Measurements from ENCODE around the gene KIN.

KIN gene

DNA sequence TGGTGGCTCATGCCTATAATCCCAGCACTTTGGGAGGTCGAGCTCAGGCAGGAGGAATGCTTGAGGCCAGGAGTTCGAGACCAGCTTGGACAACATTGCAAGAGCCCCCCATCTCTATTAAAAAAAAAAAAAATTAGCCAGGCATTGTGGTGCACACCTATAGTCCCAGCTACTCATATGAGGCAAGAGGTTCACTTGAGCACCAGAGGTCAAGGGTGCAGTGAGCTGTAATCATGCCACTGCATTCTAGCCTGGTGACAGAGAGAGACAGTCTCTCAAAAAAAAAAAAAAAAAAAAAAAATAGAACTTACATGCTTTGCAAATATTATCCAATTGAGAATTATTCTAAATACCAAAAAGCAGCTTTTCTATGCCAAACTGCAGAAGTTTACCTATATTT lies 11.0 kb downstream of the KIN start:
- ATAC-seq (ENCODE audit: insufficient read depth, low read depth) (no peak), DNase-seq (no peak)
- TF ChIP-seq EZH2 (IDR thresholded peaks at IDR 0.05; ENCODE audit: borderline replicate concordance, low read depth, low read length, severe bottlenecking), result no peak
- TF ChIP-seq, protein P1, sequence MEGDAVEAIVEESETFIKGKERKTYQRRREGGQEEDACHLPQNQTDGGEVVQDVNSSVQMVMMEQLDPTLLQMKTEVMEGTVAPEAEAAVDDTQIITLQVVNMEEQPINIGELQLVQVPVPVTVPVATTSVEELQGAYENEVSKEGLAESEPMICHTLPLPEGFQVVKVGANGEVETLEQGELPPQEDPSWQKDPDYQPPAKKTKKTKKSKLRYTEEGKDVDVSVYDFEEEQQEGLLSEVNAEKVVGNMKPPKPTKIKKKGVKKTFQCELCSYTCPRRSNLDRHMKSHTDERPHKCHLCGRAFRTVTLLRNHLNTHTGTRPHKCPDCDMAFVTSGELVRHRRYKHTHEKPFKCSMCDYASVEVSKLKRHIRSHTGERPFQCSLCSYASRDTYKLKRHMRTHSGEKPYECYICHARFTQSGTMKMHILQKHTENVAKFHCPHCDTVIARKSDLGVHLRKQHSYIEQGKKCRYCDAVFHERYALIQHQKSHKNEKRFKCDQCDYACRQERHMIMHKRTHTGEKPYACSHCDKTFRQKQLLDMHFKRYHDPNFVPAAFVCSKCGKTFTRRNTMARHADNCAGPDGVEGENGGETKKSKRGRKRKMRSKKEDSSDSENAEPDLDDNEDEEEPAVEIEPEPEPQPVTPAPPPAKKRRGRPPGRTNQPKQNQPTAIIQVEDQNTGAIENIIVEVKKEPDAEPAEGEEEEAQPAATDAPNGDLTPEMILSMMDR (IDR thresholded peaks at IDR 0.05; ENCODE audit: borderline replicate concordance, extremely low read depth, low read length, poor library complexity, severe bottlenecking), result no peak
- H3K4me1 ChIP-seq (ENCODE audit: insufficient read depth, low read length), result no peaks in the 10 kb centered on the region
- no peaks in the 10 kb centered on the region for H3K27me3 ChIP-seq (ENCODE audit: insufficient read depth, low read length, poor library complexity)
- no peak overlapping the region for H2AFZ ChIP-seq (ENCODE audit: low read depth, low read length)
- peaks cover 62% of the 10 kb centered on the region for H3K36me3 ChIP-seq (ENCODE audit: insufficient read depth, low read length)
- no peak overlapping the region for H3K4me2 ChIP-seq (ENCODE audit: insufficient read depth, low read length)
- no peak overlapping the region for H3K4me3 ChIP-seq (ENCODE audit: low read depth in 1 of 2, low read length in 2 of 2)
- peaks cover 10% of the 10 kb centered on the region for H3K79me2 ChIP-seq (ENCODE audit: insufficient read depth, low read length)
- H4K20me1 ChIP-seq (ENCODE audit: insufficient read depth, low read length), result no peaks in the 10 kb centered on the region; the same call in 1 of the 2 replicates
- H3K27ac ChIP-seq (ENCODE audit: low read length), result no peak overlapping the region
- H3K9ac ChIP-seq (ENCODE audit: low read depth, low read length), result no peak overlapping the region
- no peaks in the 10 kb centered on the region for H3K9me3 ChIP-seq (ENCODE audit: insufficient read depth, low read length, severe bottlenecking)

DNA sequence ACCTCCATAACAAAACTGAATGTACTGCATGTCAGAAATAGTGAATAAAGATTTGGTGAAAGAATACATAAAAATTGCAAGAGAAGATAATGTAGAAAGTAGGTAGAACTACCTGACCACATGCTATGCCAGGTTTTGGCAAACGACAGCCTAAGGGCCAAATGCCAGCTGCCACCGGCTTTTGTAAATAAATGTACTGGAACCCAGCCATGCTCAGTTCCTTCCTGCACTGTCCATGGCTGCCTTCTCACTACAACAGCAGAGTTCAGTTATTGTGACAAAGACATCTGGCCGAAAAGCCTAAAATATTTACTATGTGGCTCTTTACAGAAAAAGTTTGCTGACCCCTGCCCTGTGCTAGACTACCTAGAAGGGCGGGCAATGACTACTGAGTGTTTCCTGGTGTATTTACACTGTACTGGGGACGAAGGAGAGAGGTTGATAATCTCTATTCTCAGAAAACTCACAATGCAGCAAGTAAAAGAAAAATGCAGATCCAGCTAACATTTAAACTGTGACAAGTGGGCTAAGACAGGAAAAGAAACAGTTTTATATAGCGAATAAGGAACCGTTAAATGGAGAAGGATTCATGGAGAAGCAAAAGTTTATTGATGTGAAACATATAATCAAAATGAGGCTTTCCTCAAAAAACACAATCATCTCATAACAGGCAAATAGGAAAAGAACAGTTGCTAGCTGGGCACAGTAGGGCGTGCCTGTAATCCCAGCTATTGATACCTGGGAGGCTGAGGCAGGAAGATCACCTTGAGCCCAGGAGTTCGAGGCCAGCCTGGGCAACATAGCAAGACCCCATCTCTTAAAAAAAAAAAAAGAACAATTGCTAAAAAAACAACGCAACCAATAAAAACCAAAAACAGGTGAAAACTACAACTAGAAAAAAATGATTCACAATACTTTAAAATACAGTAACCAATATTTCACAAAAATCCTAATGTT lies 13.7 kb downstream of the KIN start:
- no peak overlapping the region for H3K4me2 ChIP-seq (ENCODE audit: insufficient read depth, low read length)
- H3K36me3 ChIP-seq (ENCODE audit: insufficient read depth, low read length), result peaks cover 64% of the 10 kb centered on the region
- H3K27ac ChIP-seq (ENCODE audit: low read length), result no peak overlapping the region
- no peaks in the 10 kb centered on the region for H3K4me1 ChIP-seq (ENCODE audit: insufficient read depth, low read length)
- H3K79me2 ChIP-seq (ENCODE audit: insufficient read depth, low read length), result no peaks in the 10 kb centered on the region
- TF ChIP-seq EZH2 (IDR thresholded peaks at IDR 0.05; ENCODE audit: borderline replicate concordance, low read depth, low read length, severe bottlenecking), result no peak
- TF ChIP-seq, protein P1 (IDR thresholded peaks at IDR 0.05; ENCODE audit: borderline replicate concordance, extremely low read depth, low read length, poor library complexity, severe bottlenecking), result no peak
- no peaks in the 10 kb centered on the region; the same call in 1 of the 2 replicates for H4K20me1 ChIP-seq (ENCODE audit: insufficient read depth, low read length)
- ATAC-seq (ENCODE audit: insufficient read depth, low read depth) (no peak), DNase-seq (no peak)
- no peaks in the 10 kb centered on the region for H3K27me3 ChIP-seq (ENCODE audit: insufficient read depth, low read length, poor library complexity)
- no peaks in the 10 kb centered on the region for H3K9me3 ChIP-seq (ENCODE audit: insufficient read depth, low read length, severe bottlenecking)
- H3K4me3 ChIP-seq (ENCODE audit: low read depth in 1 of 2, low read length in 2 of 2), result no peak overlapping the region
- H2AFZ ChIP-seq (ENCODE audit: low read depth, low read length), result no peak overlapping the region
- no peak overlapping the region for H3K9ac ChIP-seq (ENCODE audit: low read depth, low read length)

DNA sequence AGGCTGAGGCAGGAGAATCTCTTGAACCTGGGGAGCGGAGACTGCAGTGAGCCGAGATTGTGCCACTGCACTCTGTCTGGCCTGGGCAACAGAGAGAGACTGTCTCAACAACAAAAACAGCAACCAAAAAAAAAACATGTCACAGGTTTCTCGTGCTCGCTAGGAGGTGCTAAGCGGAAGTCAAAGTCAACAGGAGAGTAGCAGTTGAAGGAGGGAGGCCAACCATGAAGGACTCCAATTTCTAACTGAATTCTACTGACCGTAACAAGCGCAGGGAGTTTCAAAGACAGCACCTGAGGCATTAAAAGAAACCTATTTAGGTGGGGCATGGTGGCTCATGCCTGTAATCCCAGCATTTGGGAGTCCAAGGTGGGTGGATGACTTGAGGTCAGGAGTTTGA lies 19.4 kb downstream of the KIN start:
- H3K27me3 ChIP-seq (ENCODE audit: insufficient read depth, low read length, poor library complexity), result no peaks in the 10 kb centered on the region
- H3K4me1 ChIP-seq (ENCODE audit: insufficient read depth, low read length), result no peaks in the 10 kb centered on the region
- H2AFZ ChIP-seq (ENCODE audit: low read depth, low read length), result no peak overlapping the region
- H3K4me2 ChIP-seq (ENCODE audit: insufficient read depth, low read length), result no peak overlapping the region
- peaks cover 65% of the 10 kb centered on the region for H3K36me3 ChIP-seq (ENCODE audit: insufficient read depth, low read length)
- no peaks in the 10 kb centered on the region for H3K79me2 ChIP-seq (ENCODE audit: insufficient read depth, low read length)
- H3K9ac ChIP-seq (ENCODE audit: low read depth, low read length), result no peak overlapping the region
- H3K27ac ChIP-seq (ENCODE audit: low read length), result no peak overlapping the region
- DNase-seq, result no peak
- no peaks in the 10 kb centered on the region for H4K20me1 ChIP-seq (ENCODE audit: insufficient read depth, low read length)
- H3K4me3 ChIP-seq (ENCODE audit: low read depth in 1 of 2, low read length in 2 of 2), result no peak overlapping the region
- TF ChIP-seq EZH2 (IDR thresholded peaks at IDR 0.05; ENCODE audit: borderline replicate concordance, low read depth, low read length, severe bottlenecking), result no peak
- TF ChIP-seq, protein P1 (IDR thresholded peaks at IDR 0.05; ENCODE audit: borderline replicate concordance, extremely low read depth, low read length, poor library complexity, severe bottlenecking), result no peak
- no peak for ATAC-seq (ENCODE audit: insufficient read depth, low read depth)
- H3K9me3 ChIP-seq (ENCODE audit: insufficient read depth, low read length, severe bottlenecking), result no peaks in the 10 kb centered on the region

Data from DND-41 (cell line).